GM23338 (cell line): ENCODE results near the gene PRPF6. TPM values are rescaled to one million over a fixed set of nuclear protein-coding genes. Genes with fewer than 3 reads are reported as not detected.

ENCODE experiments used
- ATAC-seq: fragments of 200-7000 bp; cut with Tn5 transposase; 3 replicates; pipeline ENCODE4 v1.9.1; 2020
- DNase-seq: peaks from one replicate; pipeline ENCODE4 v3.0.0-alpha.2; 2015; ENCODE audit warnings: low spot score
- H2AFZ ChIP-seq: fragments of 200-600 bp; sonication (generic); 2 replicates; pipeline ENCODE4 v1.8.0; 2016; ENCODE audit warnings: antibody characterized with exemption, mild to moderate bottlenecking, moderate library complexity
- H3F3A ChIP-seq: fragments of 200-600 bp; sonication (generic); replicated peaks from 2 replicates; pipeline ENCODE4 v1.8.0; 2017; ENCODE audit warnings: antibody characterized with exemption, mixed run types, low read depth
- H3K27ac ChIP-seq: fragments of 200-600 bp; sonication (generic); 2 replicates; pipeline ENCODE4 v1.6.1; 2016; ENCODE audit warnings: low read depth
- H3K27me3 ChIP-seq: fragments of 200-600 bp; sonication (generic); 2 replicates; pipeline ENCODE4 v1.8.0; 2016; ENCODE audit warnings: mild to moderate bottlenecking, mixed run types, moderate library complexity; ENCODE audit not compliant: insufficient read depth
- H3K36me3 ChIP-seq: fragments of 200-600 bp; sonication (generic); 2 replicates; pipeline ENCODE4 v1.8.0; 2016; ENCODE audit warnings: mild to moderate bottlenecking; ENCODE audit not compliant: insufficient read depth
- H3K4me1 ChIP-seq: fragments of 200-600 bp; sonication (generic); 2 replicates; pipeline ENCODE4 v1.8.0; 2016; ENCODE audit warnings: mild to moderate bottlenecking, moderate library complexity; ENCODE audit not compliant: insufficient read depth
- H3K4me2 ChIP-seq: fragments of 200-600 bp; sonication (generic); 2 replicates; pipeline ENCODE4 v1.7.1; 2017; ENCODE audit warnings: mixed run types
- H3K4me3 ChIP-seq: fragments of 200-600 bp; sonication (generic); 2 replicates; pipeline ENCODE4 v1.6.1; 2016; ENCODE audit warnings: mixed run types
- H3K79me2 ChIP-seq: fragments of 200-600 bp; sonication (generic); replicated peaks from 2 replicates; pipeline ENCODE4 v1.8.0; 2017; ENCODE audit warnings: mild to moderate bottlenecking; ENCODE audit not compliant: insufficient read depth
- H3K9me2 ChIP-seq: fragments of 200-600 bp; sonication (generic); 2 replicates; pipeline ENCODE4 v1.8.0; 2017; ENCODE audit not compliant: insufficient read depth
- H4K20me1 ChIP-seq: fragments of 200-600 bp; sonication (generic); replicated peaks from 2 replicates; pipeline ENCODE4 v1.8.0; 2017; ENCODE audit warnings: mild to moderate bottlenecking; ENCODE audit not compliant: insufficient read depth
- H3K27ac Mint-ChIP-seq: 2 replicates; pipeline ENCODE4 v1.8.0; 2020; ENCODE audit warnings: inconsistent platforms, mild to moderate bottlenecking, moderate library complexity, mixed read lengths
- H3K27me3 Mint-ChIP-seq: 3 replicates; pipeline ENCODE4 v1.8.0; 2022; ENCODE audit warnings: low read depth, mild to moderate bottlenecking, moderate library complexity, mixed read lengths, inconsistent platforms; ENCODE audit not compliant: insufficient read depth, poor library complexity
- H3K36me3 Mint-ChIP-seq: 3 replicates; pipeline ENCODE4 v1.8.0; 2021; ENCODE audit warnings: low read depth, mild to moderate bottlenecking, inconsistent platforms, moderate library complexity, mixed read lengths
- H3K4me1 Mint-ChIP-seq: 3 replicates; pipeline ENCODE4 v1.8.0; 2020; ENCODE audit warnings: mild to moderate bottlenecking, inconsistent platforms, mixed read lengths
- H3K4me3 Mint-ChIP-seq: 3 replicates; pipeline ENCODE4 v1.8.0; 2021; ENCODE audit warnings: moderate library complexity, mild to moderate bottlenecking, inconsistent platforms, mixed read lengths
- H3K9me3 Mint-ChIP-seq: 3 replicates; pipeline ENCODE4 v1.8.0; 2020; ENCODE audit warnings: moderate library complexity, mild to moderate bottlenecking, inconsistent platforms, mixed read lengths
- CREB1 ChIP-seq: fragments of 250-450 bp; sonication (Bioruptor Pico); IDR thresholded peaks from 2 replicates; pipeline ENCODE4 v1.5.0; 2020; ENCODE audit warnings: low read depth, mild to moderate bottlenecking, moderate library complexity
- CTCF ChIP-seq, 2 experiments: fragments of 200-600 bp in 1 of 2; sonication (generic) in 1 of 2; conservative IDR thresholded peaks; 2 replicates each; pipeline versions ENCODE4 v1.5.1 to v1.6.1; 2016 to 2017; ENCODE audit warnings: antibody characterized with exemption in 2 of 2, low read depth in 2 of 2, mild to moderate bottlenecking in 2 of 2, moderate library complexity in 1 of 2
- ETS1 ChIP-seq: IDR thresholded peaks from 2 replicates; pipeline ENCODE4 v1.6.1; 2016; ENCODE audit warnings: antibody characterized with exemption
- EZH2 ChIP-seq: fragments of 200-600 bp; sonication (generic); IDR thresholded peaks from one replicate; pipeline ENCODE4 v1.8.0; 2017; ENCODE audit warnings: antibody characterized with exemption, mild to moderate bottlenecking, low read depth; ENCODE audit not compliant: unreplicated experiment
- EZH2phosphoT487 ChIP-seq: fragments of 200-600 bp; sonication (generic); IDR thresholded peaks from one replicate; pipeline ENCODE4 v1.8.1; 2018; ENCODE audit warnings: antibody characterized with exemption; ENCODE audit not compliant: unreplicated experiment
- JUNB ChIP-seq: IDR thresholded peaks from one replicate; pipeline ENCODE4 v1.6.1; 2016; ENCODE audit warnings: antibody characterized with exemption; ENCODE audit not compliant: unreplicated experiment
- NANOG ChIP-seq: IDR thresholded peaks from 2 replicates; pipeline ENCODE4 v1.6.1; 2016; ENCODE audit warnings: antibody characterized with exemption, borderline replicate concordance
- POLR2AphosphoS5 ChIP-seq: IDR thresholded peaks from 2 replicates; pipeline ENCODE4 v1.6.1; 2016; ENCODE audit warnings: antibody characterized with exemption, low read depth
- REST ChIP-seq: IDR thresholded peaks from one replicate; pipeline ENCODE4 v1.6.1; 2018; ENCODE audit warnings: antibody characterized with exemption; ENCODE audit not compliant: unreplicated experiment
- STAT1 ChIP-seq: IDR thresholded peaks from one replicate; pipeline ENCODE4 v1.6.1; 2016; ENCODE audit warnings: antibody characterized with exemption; ENCODE audit not compliant: unreplicated experiment
- ZNF114 ChIP-seq: fragments of 250-450 bp; sonication (Bioruptor Pico); IDR thresholded peaks from 2 replicates; pipeline ENCODE4 v1.5.0; 2020; ENCODE audit warnings: mild to moderate bottlenecking, moderate library complexity
- ZNF331 ChIP-seq: fragments of 250-450 bp; sonication (Bioruptor Pico); IDR thresholded peaks from 2 replicates; pipeline ENCODE4 v1.5.0; 2020; ENCODE audit warnings: low read depth, mild to moderate bottlenecking, moderate library complexity
- ZNF462 ChIP-seq: fragments of 250-450 bp; sonication (Bioruptor Pico); IDR thresholded peaks from 2 replicates; pipeline ENCODE4 v1.5.0; 2020; ENCODE audit warnings: mild to moderate bottlenecking, moderate library complexity
- polyA plus RNA-seq: library from polyadenylated mRNA; unstranded; fragments of >200 nt; fragmentation: Nextera tagmentation; extraction: Ambion mirVana; gene quantifications from 2 replicates; pipeline ENCODE4 v1.2.1, GENCODE V29; 2016
- total RNA-seq: library from RNA; depleted of rRNA; stranded (reverse); fragments of >200 nt; shearing (Covaris generic); gene quantifications from 2 replicates; pipeline ENCODE4 v1.2.3, GENCODE V29; 2014

The PRPF6 gene
- total and polyA plus RNA-seq, 2 experiments from 2014 or later, result 53.8 to 79.9 TPM

- Mint-ChIP-seq H3K27me3 (peaks cover 21% of the 10 kb centered on the region), H3K27ac (no peak overlapping the region), H3K4me3 (no peak overlapping the region), H3K4me1 (peaks cover 31% of the 10 kb centered on the region), H3K36me3 (peaks cover 6% of the 10 kb centered on the region; the same call in 1 of the 3 replicates), H3K9me3 (peaks cover 8% of the 10 kb centered on the region; the same call in 1 of the 3 replicates)
- H3K36me3 ChIP-seq, result no peaks in the 10 kb centered on the region
- no peak overlapping the region for H2AFZ ChIP-seq
- H3K4me1 ChIP-seq, result peaks cover 14% of the 10 kb centered on the region; the same call in 1 of the 2 replicates
- H3K4me2 ChIP-seq, result no peak overlapping the region
- TF ChIP-seq EZH2 (no peak), JUNB (no peak), NANOG (no peak), CREB1 (CRISPR knock-in tag) (no peak), STAT1 (no peak), ZNF462 (CRISPR knock-in tag) (no peak), POLR2AphosphoS5 (no peak), ZNF331 (CRISPR knock-in tag) (no peak), ETS1 (no peak), EZH2phosphoT487 (no peak), ZNF114 (CRISPR knock-in tag) (no peak), CTCF (conservative IDR thresholded peaks at IDR 0.05; ENCODE audit: low read depth in 2 of 2) (no peak), REST (no peak)
- peaks cover 75% of the 10 kb centered on the region for H3K79me2 ChIP-seq
- peaks cover 20% of the 10 kb centered on the region for H4K20me1 ChIP-seq
- H3K27me3 ChIP-seq, result no peaks in the 10 kb centered on the region
- DNase-seq, result no peak
- no peak overlapping the region for H3K4me3 ChIP-seq
- peaks cover 19% of the 10 kb centered on the region for H3F3A ChIP-seq
- no peak overlapping the region for H3K27ac ChIP-seq
- no peak for ATAC-seq
- no peaks in the 10 kb centered on the region for H3K9me2 ChIP-seq
These were observed 28.2 kb upstream of the PRPF6 start for GRCh38 chr20:63952769-63953168.
